Left lung (tissue), 10 donors: ENCODE results near the gene RNF181. TPM values are rescaled to one million over a fixed set of nuclear protein-coding genes. Genes with fewer than 3 reads are reported as not detected.

Experiments used
- ATAC-seq: fragments of 200-7000 bp; cut with Tn5 transposase; one replicate; pipeline ENCODE4 v1.9.1; 2020; ENCODE audit warnings: moderate library complexity
- DNase-seq, 4 donors: peaks; one replicate each; pipeline ENCODE4 v3.0.0-alpha.2; 2013 to 2020
- H3K27ac ChIP-seq, 2 donors: fragments of 200-600 bp; sonication (generic) in 1 of 2; one replicate each; pipeline versions ENCODE4 v1.5.0 to v1.8.0; 2020 to 2021
- H3K27me3 ChIP-seq, 2 donors: fragments of 200-600 bp; sonication (generic) in 1 of 2; one replicate each; pipeline versions ENCODE4 v1.5.0 to v1.8.0; 2020 to 2021
- H3K36me3 ChIP-seq, 2 donors: fragments of 200-600 bp; sonication (generic) in 1 of 2; one replicate each; pipeline versions ENCODE4 v1.5.0 to v1.8.0; 2020 to 2021
- H3K4me1 ChIP-seq, 2 donors: fragments of 200-600 bp; one replicate each; pipeline ENCODE4 v1.8.0; 2021
- H3K4me3 ChIP-seq, 2 donors: fragments of 200-600 bp; sonication (generic) in 1 of 2; one replicate each; pipeline versions ENCODE4 v1.5.0 to v1.8.0; 2020 to 2021; ENCODE audit warnings: mild to moderate bottlenecking in 1 of 2
- H3K9me3 ChIP-seq, 2 donors: fragments of 200-600 bp; sonication (generic) in 1 of 2; one replicate each; pipeline versions ENCODE4 v1.5.0 to v1.8.0; 2020 to 2021
- intact Hi-C, 2 donors: fragments of 100-400 bp; cut with DNase I; formaldehyde crosslinking; loops; one replicate each; pipeline versions ENCODE4 v1.11.2 to v1.14.2; 2022
- polyA plus RNA-seq, 6 donors: library from polyadenylated mRNA; unstranded; fragments of 120-200 nt; gene quantifications; one replicate each; pipeline ENCODE4 v1.2.1, GENCODE V29; 2013; ENCODE audit not compliant: insufficient read length in 6 of 6
- total RNA-seq, 2 donors: library from RNA; stranded (reverse); fragmentation: NEBNext Ultra II Directional; extraction: Animal tissue kit (Norgen Biotek cat#: 25700); gene quantifications; one replicate each; pipeline ENCODE4 v1.2.1, GENCODE V29; 2021
- TF ChIP-seq, protein P1 (sequence below), 2 donors: fragments of 200-600 bp; sonication (generic) in 1 of 2; IDR thresholded peaks; one replicate each; pipeline versions ENCODE4 v1.5.0 to v1.8.0; 2021; ENCODE audit warnings: antibody characterized with exemption in 2 of 2
- donor health status: DM: no; HTN: yes; CAD: no.
- donor health status: DM: no; HTN: no; CAD: no.

The RNF181 gene
- total and polyA plus RNA-seq, 8 donors = 94.9 to 109 (median 101) TPM

DNA sequence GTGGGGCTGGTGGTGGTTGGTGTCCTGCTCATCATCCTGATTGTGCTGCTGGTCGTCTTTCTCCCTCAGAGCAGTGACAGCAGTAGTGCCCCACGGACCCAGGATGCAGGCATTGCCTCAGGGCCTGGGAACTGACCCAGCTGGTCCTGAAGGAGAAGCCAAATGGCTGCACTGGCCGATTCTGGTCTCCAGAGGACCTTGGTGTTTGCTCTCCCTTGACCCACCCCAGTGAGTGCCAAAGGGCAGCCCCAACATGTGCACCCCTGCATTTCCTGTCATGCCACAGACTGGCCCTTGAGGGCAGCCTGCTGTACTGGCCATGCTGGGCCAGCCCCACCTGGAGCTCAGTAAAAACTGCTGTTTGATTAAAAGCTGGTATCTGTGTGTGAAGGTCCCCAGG, 2.5 kb upstream of the RNF181 start:
- Histone ChIP-seq H3K27me3 (no peaks in the 10 kb centered on the region), H3K36me3 (peaks cover 0 to 17% of the 10 kb centered on the region in 2 donors), H3K9me3 (no peaks in the 10 kb centered on the region), H3K4me1 (peaks cover 53 to 78% of the 10 kb centered on the region in 2 donors), H3K27ac (no peak overlapping the region), H3K4me3 (no peak overlapping the region)
- intact Hi-C loops = no loop called here
- ATAC-seq = no peak
- no peak for DNase-seq
- TF ChIP-seq, protein P1, sequence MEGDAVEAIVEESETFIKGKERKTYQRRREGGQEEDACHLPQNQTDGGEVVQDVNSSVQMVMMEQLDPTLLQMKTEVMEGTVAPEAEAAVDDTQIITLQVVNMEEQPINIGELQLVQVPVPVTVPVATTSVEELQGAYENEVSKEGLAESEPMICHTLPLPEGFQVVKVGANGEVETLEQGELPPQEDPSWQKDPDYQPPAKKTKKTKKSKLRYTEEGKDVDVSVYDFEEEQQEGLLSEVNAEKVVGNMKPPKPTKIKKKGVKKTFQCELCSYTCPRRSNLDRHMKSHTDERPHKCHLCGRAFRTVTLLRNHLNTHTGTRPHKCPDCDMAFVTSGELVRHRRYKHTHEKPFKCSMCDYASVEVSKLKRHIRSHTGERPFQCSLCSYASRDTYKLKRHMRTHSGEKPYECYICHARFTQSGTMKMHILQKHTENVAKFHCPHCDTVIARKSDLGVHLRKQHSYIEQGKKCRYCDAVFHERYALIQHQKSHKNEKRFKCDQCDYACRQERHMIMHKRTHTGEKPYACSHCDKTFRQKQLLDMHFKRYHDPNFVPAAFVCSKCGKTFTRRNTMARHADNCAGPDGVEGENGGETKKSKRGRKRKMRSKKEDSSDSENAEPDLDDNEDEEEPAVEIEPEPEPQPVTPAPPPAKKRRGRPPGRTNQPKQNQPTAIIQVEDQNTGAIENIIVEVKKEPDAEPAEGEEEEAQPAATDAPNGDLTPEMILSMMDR (IDR thresholded peaks at IDR 0.05) = no peak

DNA sequence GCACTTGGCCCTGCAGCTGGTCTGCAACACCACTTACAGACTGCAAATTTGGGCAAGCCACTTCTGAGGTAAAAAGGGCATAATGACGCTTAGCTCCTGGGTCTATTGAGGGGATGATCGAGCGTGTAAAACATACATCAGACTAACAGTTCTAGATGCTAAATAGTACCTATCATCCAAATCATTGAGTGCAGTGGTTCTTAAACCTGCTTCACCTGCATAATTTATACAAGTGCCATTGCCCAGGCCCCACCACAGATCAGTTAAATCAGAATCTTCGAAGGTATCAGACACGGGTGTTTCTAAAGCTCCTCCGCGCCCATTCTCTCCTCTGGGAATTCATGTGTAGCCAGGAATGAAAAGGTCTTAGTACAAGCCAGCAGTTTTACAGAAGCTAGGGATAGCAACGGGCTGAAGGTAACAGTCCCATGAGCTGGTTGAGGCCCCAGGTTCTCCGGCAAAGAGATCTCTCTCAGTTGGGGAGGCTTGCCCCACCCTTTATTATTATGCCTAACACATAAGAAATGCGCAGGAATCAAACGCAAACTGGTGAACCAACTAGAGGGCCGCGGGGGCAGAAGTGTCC, 737 bp upstream of the RNF181 start:
- no peak for DNase-seq
- H3K4me3 ChIP-seq = peak overlapping the region; percentile 72 to 81
- H3K4me1 ChIP-seq = peaks cover 35 to 65% of the 10 kb centered on the region in 2 donors
- ATAC-seq = peak; percentile 1
- H3K27me3 ChIP-seq = no peaks in the 10 kb centered on the region
- peak overlapping the region; percentile 93 to 95 for H3K27ac ChIP-seq
- H3K36me3 ChIP-seq = peaks cover 0 to 34% of the 10 kb centered on the region in 2 donors
- intact Hi-C loops = no loop called here
- TF ChIP-seq, protein P1 (IDR thresholded peaks at IDR 0.05) = no peak
- H3K9me3 ChIP-seq = no peaks in the 10 kb centered on the region

DNA sequence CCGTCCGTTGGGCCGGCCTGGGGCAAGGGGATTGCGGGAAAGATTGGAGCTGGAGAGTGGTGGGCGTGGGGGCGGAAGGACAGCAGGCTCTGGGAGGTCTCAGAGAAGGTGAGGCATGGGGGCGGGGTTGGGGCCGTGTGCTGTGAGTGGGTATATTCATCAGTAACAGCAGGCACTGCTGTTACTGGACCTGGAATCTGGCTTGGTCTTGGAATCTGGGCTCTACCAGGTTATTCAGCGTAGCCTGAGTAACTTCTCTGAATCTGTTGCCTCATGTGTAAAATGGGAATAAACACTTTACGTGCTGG, 435 bp downstream of the RNF181 start:
- H3K36me3 ChIP-seq = peaks cover 0 to 40% of the 10 kb centered on the region in 2 donors
- intact Hi-C loops = no loop called here
- no peak for DNase-seq
- peak overlapping the region; percentile 72 to 81 for H3K4me3 ChIP-seq
- peak overlapping the region; percentile 93 to 95 for H3K27ac ChIP-seq
- ATAC-seq = peak; percentile 1
- H3K9me3 ChIP-seq = no peaks in the 10 kb centered on the region
- peaks cover 29 to 62% of the 10 kb centered on the region in 2 donors for H3K4me1 ChIP-seq
- TF ChIP-seq, protein P1 (IDR thresholded peaks at IDR 0.05) = no peak
- H3K27me3 ChIP-seq = no peaks in the 10 kb centered on the region

DNA sequence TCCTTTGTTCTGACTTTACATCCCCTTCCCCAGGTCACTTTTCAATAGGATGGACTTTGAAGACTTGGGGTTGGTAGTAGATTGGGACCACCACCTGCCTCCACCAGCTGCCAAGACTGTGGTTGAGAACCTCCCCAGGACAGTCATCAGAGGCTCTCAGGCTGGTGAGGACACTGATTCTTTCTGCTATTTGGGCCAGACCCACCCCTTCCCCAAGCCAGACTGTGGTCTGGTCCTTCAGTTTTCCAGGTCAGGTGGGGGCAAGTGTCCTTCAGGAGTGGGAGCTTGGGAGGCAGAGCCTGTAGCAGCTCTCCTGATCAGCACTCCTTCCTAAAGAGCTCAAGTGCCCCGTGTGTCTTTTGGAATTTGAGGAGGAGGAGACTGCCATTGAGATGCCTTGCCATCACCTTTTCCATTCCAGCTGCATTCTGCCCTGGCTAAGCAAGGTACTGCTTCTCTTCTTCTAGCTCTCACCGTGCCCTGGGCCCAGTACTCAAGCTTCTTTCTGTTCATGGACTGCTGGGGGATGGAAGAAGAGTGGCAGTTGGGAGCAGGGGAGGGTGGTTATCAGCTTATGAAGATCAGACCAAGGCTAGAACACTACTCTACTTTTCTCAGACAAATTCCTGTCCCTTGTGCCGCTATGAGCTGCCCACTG, 1.1 kb downstream of the RNF181 start:
- DNase-seq (no peak), ATAC-seq (no peak)
- H3K4me1 ChIP-seq = peaks cover 29 to 62% of the 10 kb centered on the region in 2 donors
- H3K27me3 ChIP-seq = no peaks in the 10 kb centered on the region
- intact Hi-C loops = no loop called here
- no peak overlapping the region for H3K27ac ChIP-seq
- H3K9me3 ChIP-seq = no peaks in the 10 kb centered on the region
- TF ChIP-seq, protein P1 (IDR thresholded peaks at IDR 0.05) = no peak
- peaks cover 0 to 40% of the 10 kb centered on the region in 2 donors for H3K36me3 ChIP-seq
- peak overlapping the region; percentile 72 to 81 for H3K4me3 ChIP-seq

DNA sequence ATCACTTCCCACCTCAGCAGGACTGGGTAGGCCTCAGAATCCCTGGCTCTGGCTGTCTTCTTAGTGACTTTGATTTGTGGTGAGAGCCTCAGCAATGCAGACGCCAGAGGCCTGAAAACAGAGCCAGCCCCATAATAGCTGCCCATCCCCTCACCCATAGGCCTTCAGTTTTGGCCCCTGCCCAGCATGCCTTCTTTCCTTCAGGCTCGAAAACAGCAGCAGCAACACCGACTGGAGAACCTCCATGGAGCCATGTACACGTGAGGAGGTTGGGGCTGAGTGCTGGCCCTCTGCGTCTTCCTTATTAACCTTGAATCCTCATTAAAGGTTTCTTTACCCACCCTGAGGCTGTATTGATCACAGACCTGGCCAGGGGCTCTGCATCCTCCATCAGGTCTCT, 1.7 kb downstream of the RNF181 start:
- Histone ChIP-seq H3K27me3 (no peaks in the 10 kb centered on the region), H3K4me1 (peaks cover 29 to 62% of the 10 kb centered on the region in 2 donors), H3K36me3 (peaks cover 0 to 40% of the 10 kb centered on the region in 2 donors), H3K4me3 (peak overlapping the region in 1 of 2 donors; percentile 81), H3K27ac (no peak overlapping the region), H3K9me3 (no peaks in the 10 kb centered on the region)
- ATAC-seq (no peak), DNase-seq (no peak)
- intact Hi-C loops = no loop called here
- TF ChIP-seq, protein P1 (IDR thresholded peaks at IDR 0.05) = no peak
